CD4-positive, alpha-beta T cell treated with Interleukin-2 at 100 ng/mL for 4 hours (primary cell): ENCODE measurements around the gene CLDN2.
"Not testable (repeated sequence)": the region's sequence is repeated elsewhere in the genome, so short reads cannot be mapped to it uniquely, and the experiment has no call there.

Experiments used
- DNase-seq: peaks from one replicate; pipeline ENCODE4 v3.0.0-alpha.2; 2020; ENCODE audit warnings: low spot score

The CLDN2 gene, protein sequence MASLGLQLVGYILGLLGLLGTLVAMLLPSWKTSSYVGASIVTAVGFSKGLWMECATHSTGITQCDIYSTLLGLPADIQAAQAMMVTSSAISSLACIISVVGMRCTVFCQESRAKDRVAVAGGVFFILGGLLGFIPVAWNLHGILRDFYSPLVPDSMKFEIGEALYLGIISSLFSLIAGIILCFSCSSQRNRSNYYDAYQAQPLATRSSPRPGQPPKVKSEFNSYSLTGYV

DNA sequence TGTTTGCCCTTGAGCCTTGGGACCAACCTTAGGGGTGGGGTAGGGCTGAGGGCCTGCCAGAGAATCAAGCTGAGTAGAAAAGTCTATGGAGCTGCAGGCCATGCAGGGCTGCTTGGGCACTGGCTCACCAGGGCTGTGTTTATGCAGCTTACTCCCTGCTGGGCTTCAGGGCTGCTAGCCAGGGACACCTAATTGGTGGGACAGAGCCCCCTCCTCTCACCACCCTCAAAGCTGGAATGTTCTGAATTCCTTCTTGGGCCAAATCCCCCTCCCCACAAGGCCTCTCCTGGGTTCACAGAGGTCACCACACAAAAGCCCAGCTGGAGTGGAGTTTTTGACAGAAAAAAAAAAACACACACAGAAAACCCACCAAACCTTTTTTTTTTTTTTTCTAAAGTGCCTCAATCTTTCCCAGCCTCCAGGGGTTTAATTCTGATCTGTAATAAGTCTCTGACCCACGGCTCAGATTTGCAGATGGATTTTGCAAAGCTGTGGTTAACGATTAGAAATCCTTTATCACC is at the start of gene CLDN2:
CLDN2 (plus strand) TSS at position 471 of the 521 bp plus-strand sequence. CDS start 7,827 bp downstream, outside the sequence.
- DNase-seq, result no peak

DNA sequence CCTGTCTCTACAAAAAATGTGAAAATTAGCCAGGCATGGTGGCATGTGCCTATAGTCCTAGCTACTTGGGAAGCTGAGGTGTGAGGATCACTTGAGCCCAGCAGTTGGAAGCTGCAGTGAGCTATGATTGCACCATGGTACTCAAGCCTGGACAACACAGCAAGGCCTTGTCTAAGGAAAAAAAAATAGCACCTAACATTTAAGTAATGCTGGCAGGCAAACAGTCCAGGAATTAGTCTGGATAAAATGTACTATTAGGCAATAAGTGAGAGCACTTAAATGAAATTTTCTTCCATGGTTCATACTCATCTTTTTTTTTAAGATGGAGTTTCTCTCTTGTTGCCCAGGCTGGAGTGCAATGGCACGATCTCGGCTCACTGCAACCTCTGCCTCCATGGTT is 47.4 kb upstream of the CLDN2 start:
- not testable (repeated sequence) for DNase-seq

DNA sequence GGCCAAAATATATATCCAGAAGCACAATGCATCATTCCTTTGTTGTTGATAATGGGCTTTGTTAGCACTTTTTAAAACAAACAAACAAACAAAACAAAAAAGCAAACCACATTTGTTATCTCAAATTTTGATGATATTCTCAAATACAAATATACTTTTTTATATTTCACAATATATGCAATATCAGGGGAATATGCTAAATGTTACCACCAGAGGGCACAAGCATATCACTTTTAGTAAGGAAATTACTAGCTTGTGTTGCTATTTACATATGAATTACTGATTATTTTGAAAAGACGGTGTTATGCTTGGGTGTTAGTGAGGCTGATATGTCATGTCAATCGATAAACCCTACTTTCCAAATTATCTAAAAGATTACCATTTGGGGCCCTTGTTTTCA is 46.1 kb upstream of the CLDN2 start:
- DNase-seq, result peak; percentile 22

DNA sequence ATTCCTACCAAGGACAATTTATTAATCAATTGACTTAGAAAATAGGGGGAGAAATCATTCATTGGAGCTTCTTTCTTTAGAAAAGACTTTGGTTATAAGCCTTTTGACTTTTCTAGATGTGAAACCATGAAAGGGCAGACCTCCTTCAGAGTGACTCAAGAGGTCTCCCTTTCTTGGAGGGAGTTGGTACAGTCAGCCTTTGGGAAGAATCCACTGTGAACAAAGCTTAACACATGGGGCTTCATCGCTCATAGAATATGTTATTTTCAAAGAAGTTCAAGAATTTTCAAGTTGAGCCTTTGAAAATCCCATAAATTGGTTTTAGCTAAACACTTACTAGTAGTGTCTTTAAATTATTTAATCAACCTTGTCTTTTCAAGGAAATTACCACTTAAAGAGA is 45.1 kb upstream of the CLDN2 start:
- DNase-seq, result no peak

DNA sequence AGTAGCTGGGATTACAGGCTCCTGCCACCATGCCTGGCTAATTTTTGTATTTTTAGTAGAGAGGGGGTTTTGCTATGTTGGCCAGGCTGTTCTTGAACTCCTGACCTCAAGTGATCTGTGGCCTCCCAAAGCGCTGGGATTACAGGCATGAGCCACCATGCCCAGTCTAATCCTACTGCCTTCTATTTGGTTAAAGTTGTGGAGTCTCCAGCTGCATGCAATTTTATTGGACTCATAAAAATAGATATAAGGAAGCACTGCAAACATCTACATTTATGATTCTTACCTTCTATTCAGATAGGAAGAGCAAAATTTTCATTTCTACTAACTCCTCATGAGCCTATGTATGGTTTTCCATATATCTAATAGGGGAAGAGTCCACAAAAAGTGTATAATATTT is 30.7 kb upstream of the CLDN2 start:
- DNase-seq, result no peak

DNA sequence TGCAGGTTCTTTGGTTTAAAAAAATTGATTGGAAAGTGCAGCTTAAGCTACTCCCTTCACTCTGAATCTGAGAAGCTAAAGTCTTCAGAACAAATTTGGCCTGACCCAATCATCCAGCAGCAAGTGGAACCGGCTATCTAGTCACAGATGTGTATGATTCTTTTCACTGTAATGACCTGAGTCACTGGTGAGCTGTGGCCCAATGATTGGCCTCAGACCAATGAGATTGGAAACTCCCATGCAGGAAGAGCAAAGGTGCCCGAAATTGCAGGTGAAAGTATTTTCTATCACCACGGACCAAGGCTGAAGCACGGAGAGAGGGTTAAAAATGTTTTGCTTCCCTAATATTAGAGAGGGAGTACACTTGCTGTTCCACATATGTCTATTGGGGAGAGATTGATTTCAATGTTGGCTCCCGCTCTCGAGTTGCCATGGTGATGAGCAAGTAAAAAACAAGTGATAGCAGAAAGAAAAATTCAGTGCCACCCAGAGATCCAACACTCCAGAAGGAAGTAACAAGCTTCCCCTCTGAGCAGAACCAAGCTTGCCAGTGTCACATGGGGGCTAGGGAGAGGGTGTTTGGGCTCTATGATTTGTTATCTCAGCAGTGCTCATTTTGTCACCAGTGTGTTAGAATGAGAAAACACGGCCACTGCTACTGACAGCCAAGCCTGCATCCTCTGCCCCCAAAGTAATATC is 28.3 kb upstream of the CLDN2 start:
- no peak for DNase-seq

DNA sequence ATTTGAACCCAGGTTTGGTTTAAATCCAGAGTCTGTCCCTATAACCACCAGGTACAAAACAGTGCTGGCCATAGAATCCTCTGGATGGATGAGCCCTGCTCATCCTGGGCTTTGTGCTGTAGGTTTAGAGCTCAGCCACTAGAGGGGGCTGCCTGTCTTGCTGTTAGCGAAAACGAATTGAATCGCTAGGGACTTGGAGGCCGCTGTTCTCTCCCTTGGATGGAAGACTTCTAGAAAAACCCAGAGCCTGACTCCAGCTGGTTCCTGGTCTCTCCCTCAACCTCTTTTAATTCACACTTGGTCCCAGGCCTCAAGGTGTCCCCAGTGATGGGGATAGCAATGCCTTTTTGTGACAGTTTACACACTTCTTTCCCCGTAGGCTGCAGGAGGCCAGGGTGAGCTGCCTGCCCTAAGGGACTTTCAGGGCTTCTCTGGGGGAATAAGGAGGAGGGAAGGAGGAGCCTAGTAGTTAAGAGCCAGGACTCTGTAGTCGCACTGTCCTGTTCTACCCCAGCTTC is 25.8 kb upstream of the CLDN2 start:
- peak; percentile 41 for DNase-seq

DNA sequence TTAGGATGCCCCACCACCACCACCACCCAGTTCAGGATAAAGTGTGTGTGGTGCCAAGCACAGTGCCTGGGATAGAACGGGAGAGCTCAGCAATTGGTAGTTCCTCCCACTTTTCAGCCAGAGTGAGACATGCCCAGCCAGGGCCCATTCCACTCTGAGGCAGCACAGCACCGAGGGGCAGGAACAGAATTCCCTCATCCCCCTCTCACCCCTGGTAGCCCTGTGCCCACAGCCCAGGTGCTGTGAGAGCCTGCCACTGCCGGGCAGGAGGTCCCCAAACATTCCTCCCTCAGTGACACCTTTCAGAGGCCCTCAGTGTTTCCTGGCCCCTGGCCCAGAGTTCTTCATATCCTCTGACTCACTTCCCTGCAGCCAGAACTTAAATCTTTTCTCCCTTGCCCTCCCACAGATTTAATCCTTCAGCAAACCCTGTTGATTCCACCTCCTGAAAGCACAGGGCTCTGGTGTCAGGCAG is 25.2 kb upstream of the CLDN2 start:
- no peak for DNase-seq

DNA sequence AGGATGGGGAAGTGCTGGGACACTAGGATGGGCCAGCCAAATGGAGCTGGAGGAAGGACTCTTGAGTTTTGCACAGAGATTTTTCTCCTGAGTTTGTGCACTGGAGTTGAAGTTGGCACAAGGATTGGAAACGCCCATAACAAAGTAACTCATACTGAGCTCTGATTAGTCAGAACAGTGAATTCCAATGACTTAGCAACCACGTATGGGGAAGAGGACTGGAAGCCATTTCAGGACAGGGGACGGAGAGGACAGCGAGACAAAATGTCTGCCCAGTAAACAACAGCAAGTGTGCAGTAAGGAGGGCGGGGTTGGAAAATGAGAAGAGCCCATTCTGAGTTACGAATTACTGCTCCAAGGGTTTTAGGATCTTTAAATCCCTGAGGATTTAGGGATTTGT is 22.9 kb upstream of the CLDN2 start:
- DNase-seq, result no peak

DNA sequence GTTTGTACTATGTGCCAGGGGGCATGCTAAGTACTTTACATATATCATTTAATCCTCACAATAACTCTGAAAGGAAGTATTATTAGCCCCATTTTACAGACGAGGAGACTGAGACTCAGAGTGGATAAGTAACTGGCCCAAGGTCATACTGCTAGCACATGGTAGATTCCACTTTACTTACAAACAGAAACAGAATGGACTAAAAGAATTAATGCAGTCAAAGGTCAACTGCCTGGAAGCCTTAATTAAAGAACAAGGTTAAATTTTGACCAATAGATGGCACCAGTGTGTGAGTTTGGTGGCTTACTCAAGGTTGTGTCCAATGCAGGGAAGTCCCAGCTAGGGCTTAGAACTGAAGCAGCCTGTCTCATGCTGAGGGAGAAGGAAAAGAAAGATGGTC is 21.7 kb upstream of the CLDN2 start:
- peak; percentile 41 for DNase-seq

DNA sequence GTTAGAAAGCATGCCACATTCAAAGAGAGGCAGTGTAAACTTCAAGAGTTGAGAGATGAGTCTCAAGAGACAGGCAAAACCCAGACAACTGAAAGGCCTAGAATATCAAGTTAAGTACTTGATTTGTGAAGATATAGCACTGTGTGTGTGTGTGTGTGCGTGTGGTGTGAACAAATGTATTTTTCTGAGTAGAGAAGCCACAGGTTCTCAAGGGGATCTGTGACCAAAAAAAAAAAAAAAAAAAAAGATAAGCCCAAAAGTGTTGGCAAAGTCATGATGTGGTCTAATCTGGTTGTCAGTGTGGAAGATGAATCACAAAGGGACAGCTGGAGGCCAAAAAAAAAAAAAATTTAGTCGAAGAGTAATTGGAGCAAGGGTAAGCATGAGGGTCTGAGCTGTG is 20.9 kb upstream of the CLDN2 start:
- DNase-seq, result no peak

DNA sequence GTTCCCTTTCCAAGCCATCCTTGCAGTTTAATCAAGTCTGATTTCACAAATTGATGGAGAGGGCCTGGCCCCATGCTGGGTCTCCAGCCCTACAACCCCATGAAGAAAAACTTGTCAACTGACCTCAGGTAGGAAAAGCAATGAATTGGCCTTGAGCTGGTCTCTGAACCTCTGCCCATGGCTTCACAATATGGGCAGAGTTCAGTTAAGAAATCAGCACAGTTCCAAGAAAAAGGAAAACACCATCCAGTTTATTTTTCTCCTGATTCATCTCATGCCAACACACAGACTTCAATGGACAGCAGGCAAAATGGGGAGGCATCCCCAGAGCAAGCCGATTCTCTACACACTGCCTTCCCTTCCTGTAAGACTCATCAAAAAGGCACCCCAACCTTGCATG is 20.4 kb upstream of the CLDN2 start:
- no peak for DNase-seq

DNA sequence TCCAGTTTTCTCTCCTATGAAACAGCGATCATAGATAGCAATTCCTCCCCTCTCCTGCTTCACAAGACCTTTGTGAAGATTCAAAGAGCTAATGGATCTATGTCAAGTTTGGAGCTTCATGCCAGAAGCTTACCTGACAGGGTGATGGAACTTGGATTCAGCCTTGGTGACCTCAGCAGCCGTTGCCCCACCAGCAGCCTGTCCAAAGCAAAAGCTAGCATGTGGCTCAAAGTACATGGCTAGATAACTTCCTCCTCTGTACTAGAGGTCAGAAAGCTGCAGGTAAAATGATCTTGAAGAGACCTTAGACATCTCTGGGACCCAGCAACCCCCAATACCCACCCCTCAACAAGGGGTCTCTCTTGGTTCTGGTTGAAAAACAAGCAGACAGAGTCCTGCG is 18.9 kb upstream of the CLDN2 start:
- no peak for DNase-seq

DNA sequence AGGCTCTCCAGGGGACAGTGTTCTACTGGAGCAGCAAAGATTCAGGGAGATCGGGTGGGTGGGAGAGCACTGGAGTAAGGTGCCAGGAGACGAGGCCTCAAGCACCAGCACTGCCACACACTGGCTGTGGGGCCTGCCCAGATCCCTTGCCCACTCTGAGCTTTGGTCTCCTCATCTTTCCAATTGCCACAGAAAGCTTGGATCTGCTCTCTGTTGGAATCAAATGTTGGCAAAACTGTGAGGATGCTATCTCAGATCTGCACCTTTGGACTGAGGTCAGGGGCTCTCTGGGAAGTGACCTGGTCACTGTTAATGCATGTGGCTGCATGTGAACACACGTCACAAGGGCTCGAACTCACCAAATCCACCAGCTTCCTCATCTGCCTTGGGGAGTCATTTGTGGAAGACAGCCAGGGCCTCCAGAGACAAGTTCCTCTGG is 18.4 kb upstream of the CLDN2 start:
- DNase-seq, result no peak

DNA sequence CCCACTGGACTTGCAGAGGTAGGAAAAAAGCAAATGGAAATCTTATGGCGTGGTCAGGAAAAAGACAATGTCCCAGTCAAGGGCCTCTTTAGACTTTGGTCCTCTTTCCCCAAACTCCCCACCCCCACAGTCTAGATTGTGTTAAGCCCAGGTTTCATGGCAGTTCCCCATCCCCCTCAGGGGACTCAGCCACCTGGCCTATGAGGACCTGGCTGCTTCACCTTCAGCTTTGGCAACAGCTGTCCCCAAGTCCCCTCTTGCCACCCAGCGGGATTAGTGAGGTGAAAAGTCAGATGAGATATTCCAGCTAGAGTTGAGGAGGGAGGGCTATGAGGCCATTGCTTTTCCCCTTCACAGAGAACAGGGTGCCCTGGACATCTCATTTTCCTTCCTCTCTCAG is 17.5 kb upstream of the CLDN2 start:
- DNase-seq, result no peak

DNA sequence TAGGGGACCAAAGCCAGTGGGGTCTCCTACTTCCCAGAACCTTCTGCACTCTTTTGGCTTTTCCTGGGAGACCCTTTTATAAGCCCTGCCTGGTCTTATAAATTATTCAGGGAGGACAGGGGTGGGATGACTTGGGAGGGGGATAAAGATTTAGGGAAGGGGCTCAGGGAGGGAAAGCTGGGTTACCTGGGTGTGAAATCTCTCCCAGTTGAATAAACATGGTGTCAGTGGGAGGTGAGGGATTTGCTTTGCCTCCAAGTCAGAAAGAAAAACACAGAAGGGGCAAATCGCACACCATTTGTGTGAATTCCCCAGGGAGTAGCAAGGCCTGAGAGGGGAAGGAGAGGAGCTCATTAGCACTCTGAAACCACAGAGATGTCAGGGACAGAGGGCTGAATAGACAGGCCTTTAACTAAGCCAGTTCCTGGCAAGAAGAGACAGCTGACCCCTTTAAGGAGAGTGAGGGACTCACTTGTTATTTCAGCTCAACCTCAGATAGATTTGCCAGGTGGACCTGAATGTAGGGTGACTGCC is 16.8 kb upstream of the CLDN2 start, which contains the start of gene RIPPLY1:
RIPPLY1 (minus strand) TSS at position 51 of the 534 bp plus-strand sequence. CDS start 54 bp downstream, outside the sequence.
- no peak for DNase-seq

DNA sequence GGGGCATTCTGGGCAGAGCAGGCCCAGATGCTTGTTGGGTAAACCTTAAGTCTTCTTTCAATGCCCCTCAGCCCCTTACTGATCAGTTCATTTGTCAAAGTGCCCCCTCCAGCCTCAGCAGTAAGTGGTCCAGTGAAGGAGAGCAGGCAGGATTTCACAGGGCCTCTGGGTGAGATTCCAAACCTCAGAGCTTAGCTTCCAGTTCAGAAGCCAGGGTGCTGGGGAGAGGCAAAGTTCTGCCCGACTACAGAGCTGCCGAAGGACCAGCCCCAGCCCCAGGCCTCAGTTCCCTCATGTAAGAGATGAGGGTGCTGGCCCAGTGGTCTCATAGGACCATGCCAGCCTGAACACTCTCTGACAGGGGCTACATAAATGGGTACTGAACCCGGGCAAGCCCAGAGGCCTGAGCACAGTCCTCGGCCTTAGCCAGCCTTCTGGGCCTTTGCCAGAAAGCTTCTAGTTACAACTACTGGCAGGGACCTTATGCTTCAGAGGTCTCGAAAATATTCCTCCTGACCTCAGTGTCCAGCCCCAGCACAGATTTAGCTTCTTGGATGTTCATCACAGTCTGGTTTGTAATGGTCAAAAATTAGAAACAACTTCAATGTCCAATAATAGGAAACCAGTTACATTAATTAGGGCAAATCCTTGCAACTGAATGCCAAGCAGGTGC is 16.2 kb upstream of the CLDN2 start:
- DNase-seq, result no peak

DNA sequence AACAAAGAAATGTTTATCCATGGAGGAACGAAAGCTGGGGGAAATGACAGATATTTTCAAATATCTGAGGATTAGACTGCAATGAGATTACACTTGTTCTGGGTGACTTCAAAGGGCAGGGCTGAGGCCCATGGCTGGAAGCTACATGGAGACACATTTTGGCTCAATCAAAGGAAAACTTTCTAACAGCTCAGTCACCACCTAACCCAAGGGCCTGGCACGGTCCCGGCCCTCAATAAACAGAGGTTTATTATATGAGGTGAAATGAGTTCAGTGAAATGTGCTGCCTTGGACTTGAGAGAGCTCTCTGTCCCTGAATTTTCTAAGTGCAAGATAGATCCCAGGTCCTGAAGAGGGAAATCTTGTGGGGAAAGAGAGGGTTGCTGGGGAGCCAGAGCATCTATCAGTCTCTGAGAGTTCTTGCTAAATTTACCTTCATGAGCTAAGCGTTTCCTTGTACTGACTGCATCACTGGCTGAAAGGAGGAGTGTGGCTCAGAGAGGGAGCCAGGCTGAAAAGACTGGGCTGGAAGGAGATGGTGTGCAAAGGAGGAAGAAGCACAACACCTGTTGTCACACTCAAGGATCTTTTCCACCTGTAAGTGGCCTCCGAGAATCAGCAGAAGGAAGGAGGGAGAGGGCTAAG is 15.0 kb upstream of the CLDN2 start:
- DNase-seq, result no peak

DNA sequence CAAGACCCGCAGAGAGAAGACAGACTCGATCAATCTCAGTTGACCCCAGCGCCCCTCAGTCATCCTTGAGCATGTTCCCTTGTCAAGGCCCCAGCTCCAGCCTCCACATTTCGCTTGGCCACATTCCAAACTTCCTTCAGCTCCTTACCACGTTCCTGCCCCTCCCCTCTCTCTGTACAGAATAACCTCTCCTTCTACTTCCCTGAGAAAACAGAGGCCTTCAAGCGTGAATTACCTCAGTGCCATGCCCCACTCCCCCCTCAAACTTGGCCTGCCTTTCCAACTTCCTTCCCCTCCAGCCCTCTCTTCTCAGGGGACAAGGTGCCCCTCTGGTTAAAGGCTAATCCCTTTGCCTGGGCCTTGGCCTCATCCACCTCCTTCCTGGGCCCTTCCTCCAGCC is 13.8 kb upstream of the CLDN2 start:
- no peak for DNase-seq

DNA sequence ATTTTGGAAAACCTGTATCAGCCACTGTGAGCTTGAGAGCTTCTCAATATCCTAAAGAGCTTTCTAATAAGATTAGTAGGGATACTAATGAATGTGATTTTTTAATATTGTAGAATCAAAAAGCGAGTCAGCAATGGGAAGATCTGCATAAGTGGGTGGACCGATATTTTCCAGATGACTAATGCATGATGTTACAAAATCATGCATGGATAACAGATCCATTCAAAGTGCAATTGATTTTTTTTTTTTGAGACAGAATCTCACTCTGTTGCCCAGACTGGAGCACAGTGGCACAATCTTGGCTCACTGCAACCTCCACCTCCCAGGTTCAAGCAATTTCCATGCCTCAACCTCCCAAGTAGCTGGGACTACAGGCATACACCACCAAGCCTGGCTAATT is 7.3 kb upstream of the CLDN2 start:
- DNase-seq, result no peak

DNA sequence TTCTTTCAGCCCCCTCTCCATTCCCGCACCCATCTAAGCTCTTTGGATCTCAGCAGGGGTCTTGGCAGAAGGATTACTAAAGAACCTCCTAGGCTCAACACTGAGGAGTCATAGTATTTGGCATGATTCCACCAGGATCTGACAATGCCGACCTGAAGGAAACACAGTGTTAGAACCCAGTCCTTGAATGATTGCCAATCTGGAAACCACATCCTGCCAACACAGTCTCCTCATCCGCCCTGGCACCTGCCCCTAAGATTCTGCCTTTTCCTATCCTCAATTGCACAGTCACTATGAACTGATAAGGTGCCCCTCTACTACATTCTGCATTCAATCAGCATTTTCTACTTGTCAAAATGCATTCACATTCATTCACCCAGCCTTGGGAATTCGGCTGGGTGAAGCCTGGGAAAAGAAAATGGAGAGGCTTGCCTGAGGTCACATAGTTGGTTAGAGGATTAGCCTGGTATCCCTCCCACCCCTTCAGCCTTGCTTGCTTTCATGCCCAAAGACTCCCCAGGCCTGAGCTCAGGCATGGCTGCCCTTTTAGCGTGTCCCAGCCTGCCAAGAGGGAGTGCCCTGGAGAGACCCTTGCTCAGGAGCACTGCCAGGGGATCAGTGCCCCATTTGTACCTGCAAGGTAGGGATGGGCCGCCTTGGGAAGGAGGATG is 2.2 kb upstream of the CLDN2 start:
- peak; percentile 13 for DNase-seq
